Measurements from ENCODE around the gene FITM2.
"Not testable (repeated sequence)": the region's sequence is repeated elsewhere in the genome, so short reads cannot be mapped to it uniquely, and the experiment has no call there.

Gene FITM2

GRCh38 chr20:44334306-44334705, 23.3 kb upstream of the FITM2 start:
- DNase-seq (ENCODE audit: low read depth in 1 of 2, low spot score in 1 of 2): no peak

DNA sequence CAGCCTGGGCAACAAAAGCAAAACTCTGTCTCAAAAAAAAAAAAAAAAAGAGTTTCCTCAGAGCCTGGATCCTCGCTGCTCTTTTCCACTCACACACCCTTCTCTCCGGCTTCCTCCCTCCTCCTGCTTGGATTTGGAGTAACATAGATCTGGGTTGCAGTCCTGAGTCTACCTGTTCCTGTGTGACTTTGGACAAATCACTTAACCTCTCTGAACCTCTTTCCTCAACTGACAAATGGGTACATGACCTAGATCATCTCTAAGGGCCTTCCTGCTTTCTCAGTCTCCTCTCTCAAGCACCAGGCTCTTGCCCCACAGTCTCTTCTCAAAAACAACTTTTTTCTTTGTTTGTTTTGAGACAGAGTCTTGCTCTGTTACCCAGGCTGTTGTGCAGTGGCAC, 20.2 kb upstream of the FITM2 start:
- DNase-seq (ENCODE audit: low read depth in 1 of 2, low spot score in 1 of 2): no peak

GRCh38 chr20:44328428-44328827, 17.4 kb upstream of the FITM2 start:
- no peak for DNase-seq (ENCODE audit: low read depth in 1 of 2, low spot score in 1 of 2)

DNA sequence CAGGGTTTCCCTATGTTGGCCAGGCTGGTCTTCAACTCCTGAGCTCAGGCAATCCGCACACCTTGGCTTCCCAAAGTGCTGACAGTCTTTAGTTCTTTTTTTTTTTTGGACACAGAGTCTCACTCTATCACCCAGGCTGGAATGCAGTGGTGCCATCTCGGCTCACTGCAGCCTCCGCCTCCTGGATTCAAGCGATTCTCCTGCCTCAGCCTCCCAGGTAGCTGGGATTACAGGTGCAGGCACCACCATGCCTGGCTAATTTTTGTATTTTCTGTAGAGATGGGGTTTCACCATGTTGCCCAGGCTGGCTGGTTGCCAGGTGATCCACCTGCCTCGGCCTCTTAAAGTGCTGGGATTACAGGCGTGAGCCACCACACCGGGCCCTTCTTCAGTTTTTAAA, 16.7 kb upstream of the FITM2 start:
- DNase-seq (ENCODE audit: low read depth in 1 of 2, low spot score in 1 of 2): not testable (repeated sequence)

GRCh38 chr20:44326391-44327159, 15.6 kb upstream of the FITM2 start:
- no peak for DNase-seq (ENCODE audit: low read depth in 1 of 2, low spot score in 1 of 2)

DNA sequence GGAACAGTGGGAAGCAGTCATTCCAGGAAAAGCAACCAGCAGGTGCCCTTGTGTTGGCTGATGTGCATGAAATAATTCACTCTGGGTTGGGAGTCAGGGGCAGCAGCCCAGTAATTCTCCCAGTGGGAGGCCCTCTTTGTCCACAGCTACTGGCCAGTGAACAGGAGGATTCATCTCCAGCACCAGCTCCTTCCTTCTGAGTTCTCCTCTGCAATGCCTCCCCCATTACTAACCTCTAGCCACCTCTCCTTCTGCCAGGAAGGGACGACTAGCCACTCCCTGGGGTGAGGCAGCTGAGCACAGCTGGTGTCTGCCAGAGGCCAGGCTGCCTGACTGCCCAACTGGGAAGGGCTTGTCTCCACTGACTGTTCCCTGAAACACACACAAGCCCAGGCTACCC, 13.3 kb upstream of the FITM2 start:
- DNase-seq (ENCODE audit: low read depth in 1 of 2, low spot score in 1 of 2): no peak

GRCh38 chr20:44319839-44320422, 8.9 kb upstream of the FITM2 start:
- DNase-seq (ENCODE audit: low read depth in 1 of 2, low spot score in 1 of 2): no peak

DNA sequence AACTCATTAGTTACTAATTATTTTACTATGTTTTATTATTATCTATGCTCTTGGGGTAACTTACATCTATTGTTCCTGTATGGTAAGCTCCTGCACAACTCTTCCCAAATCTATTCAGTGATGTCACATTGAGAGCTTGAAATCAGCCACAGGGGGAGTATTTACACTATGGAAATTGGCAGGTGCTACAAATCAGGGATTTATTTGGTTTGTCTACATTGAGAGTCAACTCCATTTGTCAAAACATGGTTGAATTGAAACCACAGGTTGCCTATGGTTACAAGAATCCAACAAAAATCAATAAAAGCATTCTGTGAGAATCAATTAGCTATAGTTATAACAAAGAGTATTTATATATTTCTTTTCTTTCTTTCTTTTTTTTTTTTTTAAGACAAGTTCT, 3.9 kb upstream of the FITM2 start:
- DNase-seq (ENCODE audit: low read depth in 1 of 2, low spot score in 1 of 2): no peak

DNA sequence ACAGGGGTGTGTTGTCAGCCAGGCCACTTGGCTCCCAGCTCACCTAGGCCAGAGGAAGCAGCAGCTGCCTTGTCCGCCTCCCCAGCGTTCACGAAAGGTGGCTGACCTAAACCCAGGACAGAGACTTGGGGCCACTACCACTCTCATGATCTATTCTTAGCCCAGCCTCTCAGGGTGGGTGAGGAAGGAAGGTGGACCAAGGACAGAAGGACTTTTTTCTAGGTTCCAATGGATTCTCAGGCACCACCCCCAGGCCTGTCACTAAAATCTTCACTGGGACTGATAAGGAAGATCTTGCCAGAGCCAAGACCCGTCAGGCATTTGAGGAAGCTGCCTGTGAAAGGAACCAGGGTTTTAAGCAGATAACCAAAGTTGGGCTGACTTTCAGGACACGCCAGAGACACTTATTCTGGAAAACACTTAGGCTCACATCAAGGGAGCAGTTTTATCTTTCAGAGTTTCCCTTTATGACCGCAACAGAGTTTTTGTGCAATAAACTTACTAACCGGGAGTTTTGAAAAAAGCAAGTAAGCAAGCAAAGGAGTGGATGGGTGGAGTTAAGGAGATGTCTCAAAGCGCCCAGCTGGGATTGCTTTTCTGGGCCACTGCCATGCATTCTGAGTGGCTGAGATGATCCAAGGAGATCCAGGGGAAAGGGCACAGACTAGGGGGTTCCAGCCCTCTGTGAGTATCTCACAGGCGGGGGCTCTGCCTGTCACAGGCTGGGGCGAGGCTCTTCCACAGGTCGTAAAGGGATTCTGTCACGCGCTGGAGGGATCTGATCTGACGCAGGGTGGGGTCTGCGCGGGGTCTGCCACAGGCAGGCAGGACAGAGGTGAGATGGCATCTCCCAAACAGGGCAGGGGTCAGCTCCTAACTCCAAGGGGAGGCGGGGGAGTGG, 989 bp downstream of the FITM2 start:
- DNase-seq (ENCODE audit: low read depth in 1 of 2, low spot score in 1 of 2): no peak

GRCh38 chr20:44306927-44307326, 4.1 kb downstream of the FITM2 start:
- DNase-seq (ENCODE audit: low read depth in 1 of 2, low spot score in 1 of 2): no peak

DNA sequence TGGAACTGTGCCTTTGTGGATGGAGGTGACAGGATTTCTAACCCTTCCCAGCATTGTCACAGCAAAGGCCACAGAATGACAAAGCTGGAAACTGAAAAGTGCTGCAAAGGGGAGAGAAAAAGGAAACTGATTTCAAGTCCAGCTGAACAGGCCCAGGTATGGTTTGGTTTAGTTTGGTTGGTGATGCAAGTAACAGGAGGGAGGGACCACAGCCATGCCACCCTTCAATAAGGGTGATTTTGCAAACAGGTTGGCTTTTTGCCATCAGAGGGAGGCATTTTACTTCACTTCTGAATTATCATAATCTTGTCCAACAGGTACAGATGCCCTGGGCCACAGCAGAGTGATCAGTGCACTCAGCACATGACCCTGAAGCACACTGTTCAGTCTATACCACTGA, 6.6 kb downstream of the FITM2 start:
- no peak for DNase-seq (ENCODE audit: low read depth in 1 of 2, low spot score in 1 of 2)

DNA sequence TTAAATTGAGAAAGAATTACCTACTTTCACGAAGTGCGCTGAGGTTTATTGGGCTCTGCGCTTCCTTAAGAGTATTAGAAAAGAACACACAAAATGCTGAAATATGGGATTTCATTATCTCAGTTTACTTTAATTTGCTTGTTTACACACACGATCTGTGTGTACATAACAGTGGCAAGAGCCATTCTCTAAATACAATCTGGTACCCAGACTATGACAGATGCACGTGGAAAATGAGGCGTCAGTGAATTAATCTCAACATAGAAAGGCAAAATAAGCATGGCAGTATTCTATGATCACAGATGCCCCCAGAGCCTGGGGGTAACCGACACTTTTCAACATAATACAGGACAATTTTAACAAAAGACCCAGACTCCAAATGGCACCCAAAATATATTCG, 8.3 kb downstream of the FITM2 start:
- DNase-seq (ENCODE audit: low read depth in 1 of 2, low spot score in 1 of 2): no peak

GRCh38 chr20:44302026-44302669, 8.9 kb downstream of the FITM2 start:
- DNase-seq (ENCODE audit: low read depth in 1 of 2, low spot score in 1 of 2): no peak

DNA sequence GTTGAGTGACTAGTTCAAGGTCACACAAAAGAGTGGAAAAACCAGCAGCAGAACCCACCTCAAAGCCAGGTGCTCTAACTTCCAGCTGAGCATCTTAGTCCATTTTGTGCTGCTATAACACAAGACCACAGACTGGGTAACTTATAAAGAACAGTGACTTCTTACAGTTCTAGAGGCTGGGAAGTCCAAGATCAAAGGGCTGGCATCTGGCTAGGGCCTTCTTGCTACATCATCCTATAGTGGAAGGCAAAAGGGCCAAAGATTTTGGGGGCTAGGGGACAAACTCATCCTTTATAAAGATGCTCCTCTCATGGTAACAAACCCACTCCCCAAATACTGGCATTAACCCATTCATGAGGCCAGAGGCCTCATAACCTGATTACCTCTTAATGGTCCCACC, 9.7 kb downstream of the FITM2 start:
- no peak for DNase-seq (ENCODE audit: low read depth in 1 of 2, low spot score in 1 of 2)

DNA sequence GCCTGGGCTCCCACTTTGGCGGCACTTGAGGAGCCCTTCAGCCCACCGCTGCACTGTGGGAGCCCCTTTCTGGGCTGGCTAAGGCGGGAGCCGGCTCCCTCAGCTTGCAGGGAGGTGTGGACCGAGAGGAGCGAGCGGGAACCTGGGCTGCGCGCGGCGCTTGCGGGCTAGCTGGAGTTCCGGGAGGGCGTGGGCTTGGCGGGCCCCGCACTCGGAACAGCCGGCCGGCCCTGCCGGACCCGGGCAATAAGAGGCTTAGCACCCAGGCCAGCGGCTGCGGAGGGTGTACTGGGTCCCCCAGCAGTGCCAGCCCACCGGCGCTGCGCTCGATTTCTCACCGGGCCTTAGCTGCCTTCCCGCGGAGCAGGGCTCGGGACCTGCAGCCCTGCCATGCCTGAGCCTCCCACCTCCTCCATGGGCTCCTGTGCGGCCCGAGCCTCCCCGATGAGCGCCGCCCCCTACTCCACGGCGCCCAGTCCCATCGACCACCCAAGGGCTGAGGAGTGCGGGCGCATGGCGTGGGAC, 11.9 kb downstream of the FITM2 start:
- not testable (repeated sequence) for DNase-seq (ENCODE audit: low read depth in 1 of 2, low spot score in 1 of 2)

GRCh38 chr20:44297721-44298120, 13.3 kb downstream of the FITM2 start:
- no peak for DNase-seq (ENCODE audit: low read depth in 1 of 2, low spot score in 1 of 2)

DNA sequence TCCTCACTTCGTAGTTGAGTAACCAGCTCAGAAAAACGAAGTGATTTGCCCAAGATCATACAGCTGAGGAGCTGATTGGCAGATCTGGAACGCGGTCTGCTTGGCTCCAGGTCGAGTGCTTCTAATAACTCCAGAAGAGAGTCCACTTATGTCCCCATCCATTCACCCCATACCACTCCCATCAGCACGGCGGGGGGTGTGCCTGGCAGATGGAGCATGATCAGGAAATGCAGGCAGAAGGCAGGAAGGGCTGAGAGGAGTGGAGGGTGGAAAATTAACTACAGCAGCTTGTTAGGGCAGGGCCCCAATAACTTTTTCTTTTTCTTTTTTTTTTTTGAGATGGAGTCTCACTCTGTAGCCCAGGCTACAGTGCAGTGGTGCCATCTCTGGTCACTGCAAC, 15.0 kb downstream of the FITM2 start:
- no peak for DNase-seq (ENCODE audit: low read depth in 1 of 2, low spot score in 1 of 2)

GRCh38 chr20:44291754-44292153, 19.2 kb downstream of the FITM2 start:
- no peak for DNase-seq (ENCODE audit: low read depth in 1 of 2, low spot score in 1 of 2)

- no peak for DNase-seq (ENCODE audit: low read depth in 1 of 2, low spot score in 1 of 2)
Measured at GRCh38 chr20:44288252-44288651, 22.8 kb downstream of the FITM2 start.

DNA sequence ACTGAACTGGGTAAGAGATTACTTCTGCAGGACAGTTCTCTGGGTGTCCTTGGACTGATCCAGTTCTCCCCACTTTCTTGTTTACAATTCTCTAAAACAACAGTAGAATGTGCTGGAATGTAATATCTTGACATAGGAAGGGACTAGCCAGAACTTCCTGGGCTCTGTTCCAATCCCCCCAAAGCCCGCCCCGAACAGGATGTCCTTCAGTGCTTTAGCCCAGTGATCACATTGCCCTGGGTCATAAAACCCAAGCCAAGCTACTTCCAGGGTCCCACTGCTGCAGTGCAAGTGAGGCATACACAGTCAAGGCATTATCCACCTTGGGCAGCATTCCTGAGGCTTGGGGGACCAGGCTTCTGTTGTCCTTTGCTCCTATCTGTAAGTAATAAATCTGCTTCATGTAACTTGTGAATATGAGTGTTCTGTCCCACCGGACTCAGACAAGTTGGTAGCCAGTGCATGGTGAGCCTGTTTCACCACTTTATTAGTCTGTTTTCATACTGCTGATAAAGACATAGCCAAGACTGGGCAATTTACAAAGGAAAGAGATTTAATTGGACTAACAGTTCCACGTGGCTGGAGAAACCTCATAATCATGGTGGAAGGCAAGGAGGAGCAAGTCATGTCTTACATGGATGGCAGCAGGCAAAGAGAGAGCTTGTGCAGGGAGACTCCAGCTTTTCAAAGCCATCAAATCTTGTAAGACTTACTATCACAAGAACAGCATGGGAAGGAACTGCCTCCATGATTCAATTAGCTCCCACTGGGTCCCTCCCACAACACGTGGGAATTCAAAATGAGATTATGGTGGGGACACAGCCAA, 23.5 kb downstream of the FITM2 start:
- DNase-seq (ENCODE audit: low read depth in 1 of 2, low spot score in 1 of 2): no peak

All from activated T-helper 1 cell treated with anti-CD3 and anti-CD28 coated beads, Interleukin-2, amount 50 U/mL, for 16 hours (primary cell).